AG10803 (cell line): ENCODE data around the gene TBCD.

Experiments
- DNase-seq: peaks from one replicate; pipeline ENCODE4 v3.0.0; 2010; ENCODE audit warnings: low read depth
- H3K4me3 ChIP-seq: 2 replicates; pipeline ENCODE4 v1.5.1; 2011; ENCODE audit warnings: mild to moderate bottlenecking, low read length, control low read depth
- CTCF ChIP-seq: conservative IDR thresholded peaks from 2 replicates; pipeline ENCODE4 v1.5.1; 2011; ENCODE audit warnings: mild to moderate bottlenecking, low read length, control low read depth, inconsistent platforms

Gene TBCD

GRCh38 chr17:82902972-82903874 lies 151.4 kb downstream of the TBCD start:
- no peak overlapping the region for H3K4me3 ChIP-seq
- no peak for DNase-seq
- no peak for TF ChIP-seq CTCF

GRCh38 chr17:82905130-82905529 lies 153.3 kb downstream of the TBCD start:
- no peak overlapping the region for H3K4me3 ChIP-seq
- no peak for DNase-seq
- no peak for TF ChIP-seq CTCF

GRCh38 chr17:82907797-82908542 lies 156.1 kb downstream of the TBCD start:
- no peak overlapping the region for H3K4me3 ChIP-seq
- TF ChIP-seq CTCF = no peak
- peak; percentile 22 for DNase-seq

- no peak overlapping the region for H3K4me3 ChIP-seq
- TF ChIP-seq CTCF = no peak
- DNase-seq = no peak
These were observed 156.8 kb downstream of the TBCD start for GRCh38 chr17:82908543-82909160.

GRCh38 chr17:82909322-82909904 lies 157.5 kb downstream of the TBCD start:
- H3K4me3 ChIP-seq = no peak overlapping the region
- no peak for DNase-seq
- TF ChIP-seq CTCF = no peak

GRCh38 chr17:82910041-82910481 lies 158.2 kb downstream of the TBCD start:
- H3K4me3 ChIP-seq = no peak overlapping the region
- no peak for DNase-seq
- TF ChIP-seq CTCF = no peak
